Neuronal stem cell (in vitro differentiated cells): ENCODE measurements around the gene CTXND1.

Source experiments
- DNase-seq: peaks from one replicate; pipeline ENCODE4 v3.0.0-alpha.2; 2013; ENCODE audit warnings: low spot score
- H2AFZ ChIP-seq: one replicate; pipeline ENCODE4 v1.6.1; 2013; ENCODE audit warnings: mild to moderate bottlenecking, low read length, inconsistent platforms
- H2AK5ac ChIP-seq: 2 replicates; pipeline ENCODE4 v1.6.1; 2013; ENCODE audit warnings: low read depth, mild to moderate bottlenecking, inconsistent platforms, low read length, moderate library complexity, mixed read lengths
- H2BK120ac ChIP-seq: 2 replicates; pipeline ENCODE4 v1.6.1; 2013; ENCODE audit warnings: low read depth, mild to moderate bottlenecking, inconsistent platforms, low read length, moderate library complexity, mixed read lengths
- H2BK12ac ChIP-seq: one replicate; pipeline ENCODE4 v1.6.1; 2013; ENCODE audit warnings: low read length, inconsistent platforms
- H2BK15ac ChIP-seq: 2 replicates; pipeline ENCODE4 v1.6.1; 2013; ENCODE audit warnings: mild to moderate bottlenecking, low read length, inconsistent platforms, mixed read lengths
- H2BK5ac ChIP-seq: one replicate; pipeline ENCODE4 v1.6.1; 2013; ENCODE audit warnings: inconsistent platforms, mild to moderate bottlenecking, low read length, moderate library complexity
- H3K14ac ChIP-seq: one replicate; pipeline ENCODE4 v1.6.1; 2013; ENCODE audit warnings: low read length, inconsistent platforms
- H3K18ac ChIP-seq: 2 replicates; pipeline ENCODE4 v1.6.1; 2013; ENCODE audit warnings: low read length, inconsistent platforms
- H3K23ac ChIP-seq: 2 replicates; pipeline ENCODE4 v1.6.1; 2013; ENCODE audit warnings: low read depth, mild to moderate bottlenecking, mixed read lengths, low read length, inconsistent platforms; ENCODE audit not compliant: poor library complexity
- H3K27ac ChIP-seq: replicated peaks from 3 replicates; pipeline ENCODE4 v1.5.1; 2013; ENCODE audit warnings: low read length, inconsistent platforms
- H3K27me3 ChIP-seq, 3 experiments: 2 replicates each; pipeline ENCODE4 v1.6.1; 2013; ENCODE audit warnings: low read length in 3 of 3, mild to moderate bottlenecking in 2 of 3, inconsistent platforms in 1 of 3, low read depth in 1 of 3, mixed read lengths in 1 of 3, moderate library complexity in 1 of 3; ENCODE audit not compliant: control insufficient read depth in 3 of 3, insufficient read depth in 3 of 3
- H3K36me3 ChIP-seq, 2 donors: replicated peaks in 1 of 2; 2 replicates each; pipeline ENCODE4 v1.6.1; 2013; ENCODE audit warnings: low read length in 2 of 2; ENCODE audit not compliant: control insufficient read depth in 2 of 2, insufficient read depth in 2 of 2
- H3K4ac ChIP-seq: 2 replicates; pipeline ENCODE4 v1.6.1; 2013; ENCODE audit warnings: inconsistent platforms, mild to moderate bottlenecking, low read length, moderate library complexity
- H3K4me1 ChIP-seq, 2 donors: 1 replicate in 1 of 2; 2 replicates in 1 of 2; pipeline ENCODE4 v1.6.1; 2013; ENCODE audit warnings: low read length in 2 of 2, low read depth in 1 of 2; ENCODE audit not compliant: control insufficient read depth in 2 of 2, insufficient read depth in 1 of 2
- H3K4me2 ChIP-seq: one replicate; pipeline ENCODE4 v1.6.1; 2013; ENCODE audit warnings: mild to moderate bottlenecking, low read length, inconsistent platforms; ENCODE audit not compliant: insufficient read depth, poor library complexity, severe bottlenecking
- H3K4me3 ChIP-seq, 2 donors: 2 replicates each; pipeline ENCODE4 v1.5.1; 2013; ENCODE audit warnings: low read length in 2 of 2, mild to moderate bottlenecking in 2 of 2, inconsistent platforms in 1 of 2, moderate library complexity in 1 of 2
- H3K79me1 ChIP-seq: one replicate; pipeline ENCODE4 v1.6.1; 2013; ENCODE audit warnings: low read depth, mild to moderate bottlenecking, inconsistent platforms, low read length, moderate library complexity
- H3K9ac ChIP-seq: one replicate; pipeline ENCODE4 v1.6.1; 2013; ENCODE audit warnings: mild to moderate bottlenecking, low read depth, low read length, inconsistent platforms; ENCODE audit not compliant: poor library complexity
- H3K9me3 ChIP-seq, 2 donors: replicated peaks in 1 of 2; 2 replicates each; pipeline versions ENCODE3 to v1.6.1; 2013; ENCODE audit warnings: low read length in 2 of 2, mild to moderate bottlenecking in 2 of 2, inconsistent platforms in 1 of 2, low read depth in 1 of 2, mixed read lengths in 1 of 2, moderate library complexity in 1 of 2; ENCODE audit not compliant: control insufficient read depth in 2 of 2, insufficient read depth in 1 of 2
- H4K8ac ChIP-seq: one replicate; pipeline ENCODE4 v1.6.1; 2013; ENCODE audit warnings: low read depth, mild to moderate bottlenecking, inconsistent platforms, low read length, moderate library complexity
- H4K91ac ChIP-seq: one replicate; pipeline ENCODE4 v1.6.1; 2013; ENCODE audit warnings: low read length, low read depth, mild to moderate bottlenecking, inconsistent platforms; ENCODE audit not compliant: poor library complexity
- WGBS, 2 donors: extraction: QIAGEN DNeasy Blood & Tissue Kit; methylation state at CpG; one replicate each; pipeline ENCODE4 v1.1.7; 2013; ENCODE audit warnings: missing lambda C conversion rate in 2 of 2, mixed read lengths in 1 of 2; ENCODE audit not compliant: insufficient read length in 2 of 2, insufficient replicate concordance in 1 of 2; ENCODE audit errors: extremely low coverage in 2 of 2; 5-methylcytosine and 5-hydroxymethylcytosine counted together

Gene CTXND1

DNA sequence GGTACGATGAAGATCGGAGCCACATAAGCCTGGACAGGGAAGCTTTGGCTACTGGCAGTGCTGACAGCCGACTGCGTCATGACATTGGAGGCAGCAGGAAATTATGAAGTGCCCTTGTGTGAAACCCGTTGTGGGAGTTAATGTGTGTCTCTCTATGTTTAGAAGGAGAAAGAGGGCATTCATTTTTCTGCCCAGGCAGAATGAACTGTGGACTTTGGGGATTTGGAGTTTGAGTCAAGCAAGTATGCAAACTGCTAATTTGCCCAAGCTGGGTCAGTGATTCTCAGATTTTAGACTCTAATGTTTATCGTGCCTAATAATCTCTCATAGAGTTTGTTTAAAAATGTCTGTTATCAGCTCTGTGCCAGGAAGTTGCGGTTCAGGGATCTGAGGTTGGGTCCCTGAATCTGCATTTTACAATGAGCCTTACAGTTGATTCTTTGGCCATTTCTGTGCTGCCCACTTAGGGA lies 5.6 kb downstream of the CTXND1 start:
- H4K91ac ChIP-seq, result no peak overlapping the region
- no peak overlapping the region for H3K14ac ChIP-seq
- no peak overlapping the region for H4K8ac ChIP-seq
- H2BK15ac ChIP-seq, result no peak overlapping the region
- no peaks in the 10 kb centered on the region for H3K79me1 ChIP-seq
- H3K4me2 ChIP-seq, result no peak overlapping the region
- no peak overlapping the region for H2AK5ac ChIP-seq
- H3K18ac ChIP-seq, result no peak overlapping the region
- no peak overlapping the region for H3K9ac ChIP-seq
- H2AFZ ChIP-seq, result no peak overlapping the region
- no peak overlapping the region for H2BK5ac ChIP-seq
- H3K4ac ChIP-seq, result no peak overlapping the region
- peaks cover 0 to 2% of the 10 kb centered on the region in 2 donors for H3K4me1 ChIP-seq
- no peaks in the 10 kb centered on the region for H3K9me3 ChIP-seq
- no peak for DNase-seq
- no peak overlapping the region for H3K4me3 ChIP-seq
- no peak overlapping the region for H3K23ac ChIP-seq
- H3K27ac ChIP-seq, result no peak overlapping the region
- no peak overlapping the region for H2BK120ac ChIP-seq
- WGBS, 2 donors, result no CpG with 5 or more reads among the region's 7 CpGs
- H3K36me3 ChIP-seq, result no peaks in the 10 kb centered on the region
- peaks cover 3 to 36% (median 12%) of the 10 kb centered on the region in 3 experiments for H3K27me3 ChIP-seq
- H2BK12ac ChIP-seq, result no peak overlapping the region

DNA sequence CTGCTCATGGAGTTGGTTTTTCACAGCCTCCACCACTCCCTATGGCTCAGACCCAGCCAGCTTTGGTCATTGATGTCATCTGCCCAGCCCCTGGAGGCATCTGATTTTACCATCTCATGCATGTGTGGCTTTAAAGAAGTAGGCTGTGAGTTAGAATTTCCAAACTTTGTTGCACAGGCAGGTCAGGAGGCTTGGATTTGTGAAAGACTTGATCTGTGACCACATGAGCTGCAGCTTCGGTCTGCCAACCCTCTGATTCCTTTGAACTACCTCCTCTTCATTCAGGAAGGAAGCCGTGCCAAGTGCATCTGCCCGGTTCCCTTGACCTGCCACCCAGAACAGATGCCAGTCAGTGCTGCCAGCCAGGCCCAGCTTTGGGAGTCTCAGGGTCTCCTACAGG lies 9.2 kb downstream of the CTXND1 start:
- Histone ChIP-seq H3K18ac (no peak overlapping the region), H3K27me3 (peaks cover 0 to 10% (median 0%) of the 10 kb centered on the region in 3 experiments), H3K27ac (no peak overlapping the region), H2AFZ (peak overlapping the region; percentile 73), H3K4me1 (peaks cover 0 to 2% of the 10 kb centered on the region in 2 donors), H2BK5ac (no peak overlapping the region), H2BK12ac (no peak overlapping the region), H3K36me3 (no peaks in the 10 kb centered on the region), H3K14ac (no peak overlapping the region), H3K23ac (no peak overlapping the region), H3K4ac (no peak overlapping the region), H3K79me1 (no peaks in the 10 kb centered on the region), H3K4me2 (no peak overlapping the region), H4K91ac (no peak overlapping the region), H3K9me3 (no peaks in the 10 kb centered on the region), H2AK5ac (no peak overlapping the region), H2BK15ac (no peak overlapping the region), H4K8ac (no peak overlapping the region), H3K4me3 (no peak overlapping the region), H3K9ac (no peak overlapping the region), H2BK120ac (no peak overlapping the region)
- DNase-seq, result no peak
- WGBS, 2 donors, result no CpG with 5 or more reads among the region's 3 CpGs

DNA sequence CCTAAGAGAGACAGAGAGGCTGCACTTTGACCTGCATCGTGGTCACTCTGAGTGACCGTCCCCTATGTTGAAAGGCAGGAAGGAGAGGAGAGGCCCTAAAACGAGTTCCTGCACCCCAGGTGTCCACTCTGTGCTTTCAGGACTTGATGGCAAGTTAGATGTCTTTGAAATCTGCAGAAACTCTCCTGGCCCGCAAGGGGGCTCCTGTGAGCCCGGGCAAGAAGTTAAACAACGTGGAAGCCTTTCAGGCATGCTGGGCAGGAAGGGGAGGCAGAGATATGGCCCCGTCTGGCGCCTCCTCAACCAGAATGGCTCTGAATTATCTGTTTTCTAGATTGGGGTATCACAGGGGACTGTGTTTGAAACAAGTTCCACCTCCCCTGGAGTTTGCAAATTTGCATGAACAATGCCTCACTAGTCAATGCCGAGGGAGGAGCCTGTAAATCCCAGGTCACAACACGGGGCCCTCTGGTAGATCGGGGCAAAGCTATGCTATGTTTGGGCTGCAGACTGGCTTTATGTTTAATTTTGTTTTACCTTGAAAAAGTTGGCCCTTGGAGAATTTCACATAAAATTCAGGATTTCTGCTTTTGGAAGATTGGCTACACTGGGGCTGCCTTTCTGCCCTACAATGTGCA lies 9.8 kb downstream of the CTXND1 start:
- Histone ChIP-seq H2BK120ac (no peak overlapping the region), H3K9me3 (no peaks in the 10 kb centered on the region), H2AFZ (peak overlapping the region; percentile 73), H2BK15ac (no peak overlapping the region), H3K79me1 (no peaks in the 10 kb centered on the region), H3K27ac (no peak overlapping the region), H2AK5ac (no peak overlapping the region), H4K91ac (no peak overlapping the region), H3K18ac (no peak overlapping the region), H3K4me1 (peaks cover 0 to 2% of the 10 kb centered on the region in 2 donors), H3K14ac (no peak overlapping the region), H3K4me2 (no peak overlapping the region), H2BK12ac (no peak overlapping the region), H3K4me3 (no peak overlapping the region), H3K9ac (no peak overlapping the region), H3K36me3 (no peaks in the 10 kb centered on the region), H3K27me3 (peaks cover 0 to 10% (median 0%) of the 10 kb centered on the region in 3 experiments), H4K8ac (no peak overlapping the region), H2BK5ac (no peak overlapping the region), H3K4ac (no peak overlapping the region), H3K23ac (no peak overlapping the region)
- DNase-seq, result no peak
- no CpG with 5 or more reads among the region's 11 CpGs for WGBS, 2 donors

DNA sequence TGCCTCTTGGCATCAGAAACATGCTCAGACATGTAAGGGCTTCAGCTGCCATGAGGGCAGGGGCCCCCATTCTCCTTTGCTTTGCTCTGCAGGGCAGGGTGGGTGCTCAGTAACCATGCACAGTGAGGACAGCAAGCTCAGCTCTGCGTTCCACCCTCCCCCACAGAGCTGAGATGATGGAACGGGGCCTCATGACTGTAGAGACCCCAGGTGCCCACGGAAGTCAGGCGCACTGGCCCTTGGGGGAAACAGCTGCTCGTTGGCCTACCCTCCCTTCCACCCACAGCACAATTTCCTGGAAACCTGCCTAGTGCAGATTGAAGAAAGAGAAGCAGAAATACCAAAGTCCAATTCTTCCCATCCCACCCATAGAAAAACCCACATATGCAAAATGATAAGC lies 10.5 kb downstream of the CTXND1 start:
- Histone ChIP-seq H3K4me1 (no peaks in the 10 kb centered on the region), H4K91ac (no peak overlapping the region), H2BK5ac (no peak overlapping the region), H3K27me3 (peaks cover 0 to 10% (median 0%) of the 10 kb centered on the region in 3 experiments), H3K79me1 (no peaks in the 10 kb centered on the region), H3K27ac (no peak overlapping the region), H3K18ac (peak overlapping the region; percentile 67), H3K9ac (no peak overlapping the region), H3K36me3 (no peaks in the 10 kb centered on the region), H2AFZ (peak overlapping the region; percentile 9), H3K9me3 (no peaks in the 10 kb centered on the region), H3K14ac (no peak overlapping the region), H2AK5ac (peak overlapping the region; percentile 60), H2BK120ac (no peak overlapping the region), H2BK12ac (peak overlapping the region; percentile 4), H3K4ac (no peak overlapping the region), H3K23ac (no peak overlapping the region), H2BK15ac (no peak overlapping the region), H3K4me3 (no peak overlapping the region), H4K8ac (no peak overlapping the region), H3K4me2 (no peak overlapping the region)
- WGBS, 2 donors, result no CpG with 5 or more reads among the region's 5 CpGs
- DNase-seq, result no peak
